HepG2 (cell line): ENCODE measurements around the gene WNT3. TPM values are rescaled to one million over a fixed set of nuclear protein-coding genes. Genes with fewer than 3 reads are reported as not detected.

Experiments used
- CTCF ChIP-seq: sonication (generic); formaldehyde crosslinking; IDR thresholded peaks from 2 replicates; pipeline ENCODE4 v1.5.0; 2020; ENCODE audit warnings: mild to moderate bottlenecking, missing genetic modification reagents, moderate library complexity
- DNMT1 ChIP-seq: sonication (generic); formaldehyde crosslinking; IDR thresholded peaks from 2 replicates; pipeline ENCODE4 v1.5.1; 2020; ENCODE audit warnings: mild to moderate bottlenecking, missing genetic modification reagents
- FOSL2 ChIP-seq: sonication (generic); formaldehyde crosslinking; IDR thresholded peaks from 2 replicates; pipeline ENCODE4 v1.4.0; 2020; ENCODE audit warnings: missing genetic modification reagents
- FOXJ3 ChIP-seq: sonication (generic); formaldehyde crosslinking; IDR thresholded peaks from 2 replicates; pipeline ENCODE4 v1.4.0; 2020; ENCODE audit warnings: missing genetic modification reagents, mild to moderate bottlenecking, borderline replicate concordance
- HNF1A ChIP-seq, 2 experiments: sonication (generic) in 1 of 2; formaldehyde crosslinking in 1 of 2; IDR thresholded peaks; 2 replicates each; pipeline versions ENCODE4 v1.4.0 to v1.6.1; 2016 to 2020; ENCODE audit warnings: borderline replicate concordance in 1 of 2, low read depth in 1 of 2, mild to moderate bottlenecking in 1 of 2, missing genetic modification reagents in 1 of 2
- HOXD1 ChIP-seq: sonication (generic); formaldehyde crosslinking; IDR thresholded peaks from 2 replicates; pipeline ENCODE4 v1.5.0; 2020; ENCODE audit warnings: missing genetic modification reagents
- MED8 ChIP-seq: sonication (generic); formaldehyde crosslinking; IDR thresholded peaks from 2 replicates; pipeline ENCODE4 v1.8.1; 2023; ENCODE audit warnings: mild to moderate bottlenecking, missing genetic modification reagents; ENCODE audit not compliant: insufficient replicate concordance
- PLRG1 ChIP-seq: fragments of 450-650 bp; conservative IDR thresholded peaks from 2 replicates; pipeline ENCODE4 v1.6.1; 2016
- PRMT3 ChIP-seq: sonication (generic); formaldehyde crosslinking; IDR thresholded peaks from 2 replicates; pipeline ENCODE4 v1.8.1; 2022; ENCODE audit warnings: low read depth, mild to moderate bottlenecking, moderate library complexity, missing genetic modification reagents, borderline replicate concordance
- THRA ChIP-seq: sonication (generic); formaldehyde crosslinking; IDR thresholded peaks from 2 replicates; pipeline ENCODE4 v1.4.0; 2020; ENCODE audit warnings: missing genetic modification reagents, borderline replicate concordance
- YEATS4 ChIP-seq: sonication (generic); formaldehyde crosslinking; IDR thresholded peaks from 2 replicates; pipeline ENCODE4 v1.4.0; 2020; ENCODE audit warnings: missing genetic modification reagents, borderline replicate concordance
- ZBTB7B ChIP-seq: sonication (generic); formaldehyde crosslinking; IDR thresholded peaks from 2 replicates; pipeline ENCODE4 v1.4.0; 2020; ENCODE audit warnings: missing genetic modification reagents
- ZNF276 ChIP-seq: sonication (generic); formaldehyde crosslinking; IDR thresholded peaks from 2 replicates; pipeline ENCODE4 v1.4.0; 2020; ENCODE audit warnings: mild to moderate bottlenecking, low read depth, missing genetic modification reagents
- ZNF3 ChIP-seq: IDR thresholded peaks from 2 replicates; pipeline ENCODE4 v1.7.0; 2017; ENCODE audit warnings: inconsistent platforms
- ZNF546 ChIP-seq: sonication (generic); formaldehyde crosslinking; conservative IDR thresholded peaks from 2 replicates; pipeline ENCODE4 v1.8.1; 2023; ENCODE audit warnings: mild to moderate bottlenecking, missing genetic modification reagents
- ZNF547 ChIP-seq: sonication (generic); formaldehyde crosslinking; IDR thresholded peaks from 2 replicates; pipeline ENCODE4 v1.5.1; 2020; ENCODE audit warnings: mild to moderate bottlenecking, missing genetic modification reagents
- ZNF75D ChIP-seq: sonication (generic); formaldehyde crosslinking; IDR thresholded peaks from 2 replicates; pipeline ENCODE4 v1.8.1; 2023; ENCODE audit warnings: missing genetic modification reagents, mild to moderate bottlenecking, borderline replicate concordance
- ZNF800 ChIP-seq: sonication (generic); formaldehyde crosslinking; IDR thresholded peaks from 2 replicates; pipeline ENCODE4 v1.4.0; 2020; ENCODE audit warnings: missing genetic modification reagents
- polyA plus RNA-seq, 8 experiments: library from polyadenylated mRNA; depleted of rRNA in 3 of 8; stranded (reverse) in 7 of 8; unstranded in 1 of 8; fragments of >200 nt; fragmentation: Illumina TruSeq in 4 of 8; extraction: Trizol in 4 of 8; gene quantifications; 2 replicates each; pipeline versions ENCODE4 v1.2.1 to v1.2.3, GENCODE V29; 2011 to 2016; ENCODE audit warnings: low read depth in 4 of 8, missing spikeins in 1 of 8, mixed read lengths in 1 of 8; ENCODE audit not compliant: insufficient read depth in 1 of 8
- total RNA-seq, 5 experiments: library from RNA; depleted of rRNA; stranded (reverse); fragments of >200 nt; fragmentation: Illumina TruSeq; extraction: Trizol; gene quantifications; 2 replicates each; pipeline ENCODE4 v1.2.3, GENCODE V29; 2016; ENCODE audit warnings: low read depth in 1 of 5

The WNT3 gene
- total and polyA plus RNA-seq, 2 of the 13 experiments (the other 11 are each of a cell fraction or from before 2014, with no cell fraction given): 8.5 to 10.3 TPM

- TF ChIP-seq CTCF (CRISPR knock-in tag): 0 out of 2 replicates have a peak, but pooled peaks have one; percentile 4
- no peak for TF ChIP-seq DNMT1 (CRISPR knock-in tag)
- TF ChIP-seq ZNF276 (CRISPR knock-in tag): no peak; the same call in 1 of the 2 replicates
- TF ChIP-seq ZNF800 (CRISPR knock-in tag): no peak
- TF ChIP-seq ZNF3 (CRISPR knock-in tag): no peak
- TF ChIP-seq ZNF75D (CRISPR knock-in tag): no peak
- no peak for TF ChIP-seq THRA (CRISPR knock-in tag)
- TF ChIP-seq ZNF546 (CRISPR knock-in tag): no peak
- TF ChIP-seq PLRG1: no peak
- TF ChIP-seq ZNF547 (CRISPR knock-in tag): no peak
- TF ChIP-seq HNF1A (IDR thresholded peaks at IDR 0.05; ENCODE audit: low read depth): no peak
- peak; percentile 14; the same call in 1 of the 2 replicates for TF ChIP-seq HNF1A (CRISPR knock-in tag; IDR thresholded peaks at IDR 0.05; ENCODE audit: borderline replicate concordance)
- no peak for TF ChIP-seq FOXJ3 (CRISPR knock-in tag)
- TF ChIP-seq FOSL2 (CRISPR knock-in tag): peak; percentile 92
- no peak for TF ChIP-seq ZBTB7B (CRISPR knock-in tag)
- no peak for TF ChIP-seq HOXD1 (CRISPR knock-in tag)
- no peak for TF ChIP-seq PRMT3 (CRISPR knock-in tag)
- TF ChIP-seq MED8 (CRISPR knock-in tag): no peak
- TF ChIP-seq YEATS4 (CRISPR knock-in tag): 0 out of 2 replicates have a peak, but pooled peaks have one; percentile 34
Observed at GRCh38 chr17:46795379-46795952, 23.0 kb downstream of the WNT3 start (continued).
